NCI-H1694 (cell line): ENCODE data around the gene DSCAM.
"Not testable (repeated sequence)": the region's sequence is repeated elsewhere in the genome, so short reads cannot be mapped to it uniquely, and the experiment has no call there.

Experiments used
- DNase-seq: peaks from one replicate; lab custom pipeline; 2025; lab: John Stamatoyannopoulos, UW

The DSCAM gene

GRCh38 chr21:40846587-40847411 is at the start of gene DSCAM:
TSS of gene DSCAM (minus strand) at chr21:40847158. CDS start at chr21:40846661, 497 bp downstream.
- peak; percentile 27 for DNase-seq

DNA sequence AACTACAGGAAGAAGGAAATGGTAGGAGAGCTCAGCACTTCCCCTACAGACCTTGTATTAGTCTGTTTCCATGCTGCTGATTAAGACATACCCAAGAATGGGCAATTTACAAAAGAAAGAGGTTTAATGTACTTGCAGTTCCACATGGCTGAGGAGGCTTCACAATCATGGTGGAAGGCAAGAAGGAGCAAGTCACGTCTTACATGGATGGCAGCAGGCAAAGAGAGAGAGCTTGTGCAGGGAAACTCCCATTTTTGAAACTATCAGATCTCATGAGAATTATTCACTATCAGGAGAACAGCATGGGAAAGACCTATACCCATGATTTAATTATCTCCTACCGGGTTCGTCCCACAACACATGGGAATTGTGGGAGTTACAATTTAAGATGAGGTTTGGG is 48.7 kb upstream of the DSCAM start:
- not testable (repeated sequence) for DNase-seq

- no peak for DNase-seq
These were observed 40.0 kb upstream of the DSCAM start for GRCh38 chr21:40886931-40887330.

- no peak for DNase-seq
These were observed 39.0 kb upstream of the DSCAM start for GRCh38 chr21:40886006-40886405.

GRCh38 chr21:40882192-40882915 is 35.4 kb upstream of the DSCAM start:
- no peak for DNase-seq

GRCh38 chr21:40881767-40882166 is 34.8 kb upstream of the DSCAM start:
- DNase-seq: no peak

DNA sequence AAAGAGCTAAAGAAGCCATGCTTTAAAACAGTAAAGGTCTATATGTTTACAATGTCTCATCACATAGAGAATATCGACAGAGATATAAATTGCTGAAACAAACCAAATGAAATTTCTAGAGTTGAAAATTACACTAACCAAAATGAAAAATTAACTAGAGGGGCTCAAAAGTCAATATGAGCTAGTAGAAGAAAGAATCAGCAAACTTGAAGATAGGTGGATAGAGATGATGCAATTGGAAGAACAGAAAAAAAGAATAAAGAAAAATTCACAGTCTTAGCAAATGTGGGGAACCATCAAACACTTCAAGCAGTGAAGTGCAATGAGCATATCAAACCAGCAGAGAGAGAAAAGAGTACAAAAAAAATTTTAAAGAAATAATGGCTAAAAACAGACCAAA is 24.1 kb upstream of the DSCAM start:
- DNase-seq: no peak

DNA sequence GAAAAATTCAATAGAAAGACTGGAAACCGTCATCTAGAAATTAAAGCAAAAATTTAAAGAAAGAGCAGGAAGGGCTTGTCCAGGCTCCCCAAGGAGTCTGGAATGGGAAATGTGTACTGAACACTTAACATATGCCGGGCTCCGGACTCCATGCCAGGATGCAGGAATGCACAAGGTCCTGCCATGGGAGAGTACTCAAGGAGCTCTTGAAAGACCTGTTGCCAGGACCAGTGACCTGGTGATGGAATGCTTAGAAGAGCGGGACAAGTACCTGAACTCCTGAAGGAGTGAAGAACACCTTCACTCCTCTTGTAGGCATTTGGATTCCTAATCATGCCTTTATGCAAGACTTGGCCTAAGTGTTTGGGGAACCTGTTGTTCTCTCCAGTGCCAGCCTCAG is 16.9 kb upstream of the DSCAM start:
- no peak for DNase-seq

DNA sequence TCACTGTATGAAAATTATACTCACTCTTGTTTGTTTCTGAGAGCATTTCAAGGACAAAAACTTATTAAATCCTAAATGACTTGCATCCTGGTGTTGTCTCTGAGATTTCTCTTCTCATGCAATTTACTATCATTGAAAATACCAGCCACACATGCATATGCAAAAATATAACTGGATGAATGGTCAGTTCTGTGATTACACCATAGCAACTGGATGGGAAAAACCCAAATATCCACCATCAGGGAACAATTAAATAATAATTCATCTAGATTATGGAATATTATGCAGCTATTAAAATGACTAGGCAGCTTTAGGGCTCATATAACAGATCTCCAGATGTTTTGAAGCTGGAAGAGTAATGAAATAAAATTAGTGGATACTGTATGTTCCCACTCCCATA is 11.6 kb upstream of the DSCAM start:
- DNase-seq: no peak

DNA sequence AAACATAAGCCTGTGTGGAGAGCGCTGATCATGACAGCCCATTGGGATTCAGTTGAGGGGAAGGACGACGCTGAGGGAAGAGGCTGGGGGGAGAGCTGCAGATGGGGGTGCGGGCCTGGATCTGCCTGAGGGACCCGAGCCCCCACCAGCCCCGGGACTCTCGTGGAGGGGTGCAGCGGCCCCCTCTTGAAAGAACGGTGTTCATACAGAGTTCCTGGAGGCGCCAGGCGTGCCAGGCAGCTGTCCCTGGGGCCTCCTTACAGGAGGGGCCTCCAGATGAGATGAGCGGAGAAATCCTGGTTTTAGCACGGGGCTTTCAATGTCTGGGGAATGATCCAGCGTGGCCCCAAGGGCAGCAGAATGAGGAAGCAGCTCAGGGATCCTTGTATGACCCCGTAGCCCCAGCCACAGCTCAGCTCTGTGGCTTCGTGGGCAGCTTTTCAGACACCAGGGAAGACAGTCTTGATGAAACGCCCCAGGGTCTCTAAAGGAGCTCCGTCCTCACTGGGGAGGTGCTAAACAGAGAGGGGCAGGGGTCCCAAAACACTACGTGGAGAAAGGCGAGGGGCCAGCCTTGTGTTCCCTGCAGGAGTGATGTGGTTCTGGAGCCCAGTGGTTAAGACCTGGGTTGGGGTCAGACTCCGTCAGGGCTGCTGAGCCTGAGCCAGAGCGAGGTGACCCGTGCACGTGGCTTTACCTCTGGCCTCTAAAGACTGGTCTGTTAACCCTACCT is 7.2 kb upstream of the DSCAM start:
- no peak for DNase-seq

DNA sequence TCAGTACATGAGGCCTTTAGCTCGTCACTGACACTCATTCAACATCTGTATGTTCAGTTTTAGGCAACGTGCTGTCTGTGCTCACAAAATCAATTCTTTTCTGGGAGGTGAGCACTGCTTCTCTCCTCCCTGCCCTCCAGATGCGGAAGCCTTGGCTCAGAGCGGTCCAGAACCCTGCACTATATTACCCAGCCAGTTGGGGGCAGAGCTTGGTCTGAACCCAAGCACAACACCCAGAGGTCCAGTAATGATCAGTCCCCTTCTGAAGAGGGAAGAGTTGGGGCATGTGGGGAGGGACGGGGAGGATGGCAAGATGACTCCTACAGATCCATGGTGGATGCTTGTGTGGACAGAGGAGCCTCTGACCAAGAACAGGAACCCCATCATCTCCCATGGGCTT is 5.6 kb upstream of the DSCAM start:
- DNase-seq: no peak

DNA sequence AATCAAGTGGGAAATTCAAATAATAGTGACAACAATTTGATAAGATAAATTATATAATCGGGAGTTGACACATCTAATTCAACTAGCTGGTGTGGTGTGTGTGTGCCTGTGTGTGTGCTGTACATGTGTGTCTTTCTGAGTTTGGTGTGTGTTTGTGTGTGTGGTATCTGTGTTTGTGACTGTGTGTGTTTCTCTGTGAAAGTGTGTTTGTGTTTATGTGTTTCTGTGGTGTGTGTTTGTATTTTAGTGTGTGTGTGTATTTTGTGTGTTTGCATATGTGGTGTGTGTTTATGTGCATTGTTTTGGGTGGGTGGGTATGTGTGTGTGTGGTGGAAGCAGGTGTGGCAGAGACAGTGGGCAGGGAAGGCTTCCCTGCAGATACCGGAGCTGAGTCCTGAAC is 4.8 kb upstream of the DSCAM start:
- DNase-seq: no peak

- DNase-seq: no peak
These were observed 3.1 kb upstream of the DSCAM start for GRCh38 chr21:40850071-40850470.

DNA sequence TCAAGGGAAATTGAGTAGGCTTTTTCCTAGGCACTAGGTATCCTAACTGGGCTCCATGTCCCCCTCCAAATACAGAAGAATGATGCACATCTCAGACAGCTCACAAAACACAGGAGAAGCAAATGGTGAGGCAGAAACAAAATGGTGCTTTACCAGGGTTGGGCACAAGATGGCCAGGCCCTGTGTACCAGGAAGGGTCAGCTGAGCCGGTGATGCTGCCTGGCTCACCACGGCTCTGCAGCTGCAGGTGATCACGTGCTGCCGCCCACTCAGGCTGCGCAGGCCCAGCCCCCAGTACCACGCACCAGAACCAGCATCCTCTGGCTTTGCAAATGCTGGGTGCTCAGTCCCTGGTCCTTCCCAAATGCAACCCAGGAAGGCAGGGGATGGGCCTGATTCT is 993 bp upstream of the DSCAM start:
- no peak for DNase-seq

DNA sequence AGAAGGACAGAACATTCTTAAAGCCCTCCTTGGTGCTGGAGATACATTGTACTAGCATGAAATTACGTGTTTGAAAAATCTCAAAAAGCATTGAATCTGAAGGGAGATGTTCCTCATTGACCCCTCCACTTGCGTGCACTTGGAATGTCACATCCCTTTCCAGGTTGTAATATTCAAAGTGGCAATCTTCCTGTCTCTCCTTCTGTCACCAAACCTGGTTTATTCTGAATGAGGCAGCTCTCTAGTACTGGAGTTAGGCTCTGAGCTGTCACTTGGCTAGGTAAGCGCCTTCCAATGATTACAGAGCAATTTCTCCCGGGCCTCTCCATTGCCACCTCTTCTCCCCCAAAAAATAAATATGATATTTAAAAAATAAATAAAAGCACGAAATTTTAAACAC is 855 bp downstream of the DSCAM start:
- DNase-seq: peak; percentile 19

- no peak for DNase-seq
These were observed 1.4 kb downstream of the DSCAM start for GRCh38 chr21:40845441-40845995.

- no peak for DNase-seq
These were observed 2.0 kb downstream of the DSCAM start for GRCh38 chr21:40844935-40845334.

GRCh38 chr21:40842197-40842552 is 4.8 kb downstream of the DSCAM start:
- no peak for DNase-seq

DNA sequence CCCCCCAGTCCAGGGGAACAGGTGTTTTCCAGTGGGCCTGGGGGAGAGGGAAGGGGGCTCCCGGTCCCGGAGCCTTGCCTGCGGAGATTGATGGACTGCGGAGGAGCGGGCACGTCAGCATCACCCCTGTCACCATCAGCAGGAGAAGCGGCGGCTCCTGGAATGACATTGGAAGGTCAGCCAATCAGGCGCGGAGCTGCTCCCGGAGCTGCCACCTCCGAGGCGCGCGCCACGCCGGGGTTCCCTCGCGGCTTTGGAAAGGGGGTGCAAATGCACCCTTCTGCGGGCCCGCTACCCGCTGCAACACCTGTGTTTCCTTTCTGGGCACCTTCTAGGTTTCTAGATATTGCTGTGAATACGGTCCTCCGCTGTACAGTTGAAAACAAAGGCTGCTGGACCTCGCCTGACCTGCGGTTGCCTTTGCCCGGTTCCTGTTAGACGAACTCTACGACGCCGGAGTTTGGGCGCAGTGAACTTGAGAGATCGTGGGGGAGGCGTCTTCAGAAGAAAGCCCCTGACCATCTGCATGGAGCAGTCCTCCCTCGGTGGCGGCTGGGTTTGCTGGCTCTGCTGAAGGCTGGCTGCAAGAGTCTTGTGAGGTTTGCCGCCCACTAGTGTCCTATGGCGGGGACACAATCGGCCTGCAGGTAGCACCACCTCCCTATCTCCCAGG is 5.3 kb downstream of the DSCAM start:
- peak; percentile 48 for DNase-seq

DNA sequence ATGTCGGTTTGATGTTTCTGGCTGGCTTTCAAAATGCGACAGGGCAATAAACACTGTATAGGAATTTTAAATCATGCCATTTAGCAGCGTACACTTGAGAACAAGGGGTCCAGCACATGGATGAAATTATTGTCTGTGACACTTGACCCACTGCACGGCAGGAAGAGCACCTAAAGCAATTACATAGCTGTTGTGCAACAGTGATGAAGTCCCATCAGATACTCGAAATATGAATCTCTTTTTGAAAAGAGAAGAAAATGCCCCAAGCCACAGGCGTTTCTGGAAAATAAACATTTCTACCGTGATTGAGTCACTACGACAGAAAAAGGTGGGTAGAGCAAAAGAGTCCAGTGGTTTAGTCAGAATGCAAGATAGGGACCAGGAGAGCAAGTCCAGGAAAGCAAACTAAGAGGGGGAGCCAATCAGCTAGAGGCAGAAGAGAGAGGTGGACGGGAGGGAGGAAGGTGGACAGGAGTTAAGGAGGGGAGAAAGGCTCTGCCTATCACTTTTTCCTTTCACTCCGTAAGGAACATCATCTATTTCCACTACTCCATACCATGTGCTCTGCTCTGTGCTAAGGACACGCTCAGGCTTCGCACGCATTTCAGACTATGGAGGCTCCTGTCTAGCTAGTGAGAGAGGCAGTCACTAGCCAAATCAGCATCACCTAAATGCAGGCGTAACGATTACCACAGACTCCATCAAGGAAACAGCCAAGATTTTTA is 6.4 kb downstream of the DSCAM start:
- DNase-seq: no peak

GRCh38 chr21:40839521-40839920 is 7.4 kb downstream of the DSCAM start:
- no peak for DNase-seq
